Ascending aorta (tissue), 2 donors: ENCODE results near the gene LRPPRC. TPM values are rescaled to one million over a fixed set of nuclear protein-coding genes. Genes with fewer than 3 reads are reported as not detected.
A peak's percentile ranks its signal among the peaks of the same experiment; 100 is the strongest.

Experiments used
- DNase-seq, 2 donors: peaks; one replicate each; pipeline ENCODE4 v3.0.0-alpha.2; 2019; ENCODE audit warnings: low spot score in 2 of 2
- H3K27ac ChIP-seq, 2 donors: fragments of 200-600 bp; sonication (generic); one replicate each; pipeline ENCODE4 v1.5.1; 2016 to 2017; ENCODE audit warnings: mild to moderate bottlenecking in 1 of 2
- H3K27me3 ChIP-seq: fragments of 200-600 bp; sonication (generic); one replicate; pipeline ENCODE4 v1.5.1; 2017
- H3K36me3 ChIP-seq, 2 donors: fragments of 200-600 bp; sonication (generic); one replicate each; pipeline ENCODE4 v1.5.1; 2016
- H3K4me1 ChIP-seq, 2 donors: fragments of 200-600 bp; sonication (generic); one replicate each; pipeline ENCODE4 v1.5.1; 2016 to 2017; ENCODE audit warnings: mild to moderate bottlenecking in 1 of 2
- H3K4me3 ChIP-seq, 2 donors: fragments of 200-600 bp; sonication (generic); one replicate each; pipeline ENCODE4 v1.5.1; 2016 to 2017; ENCODE audit warnings: mild to moderate bottlenecking in 1 of 2
- H3K9me3 ChIP-seq, 2 donors: fragments of 200-600 bp; sonication (generic); one replicate each; pipeline ENCODE4 v1.5.1; 2016
- intact Hi-C: fragments of 100-400 bp; cut with DNase I; formaldehyde crosslinking; loops from one replicate; pipeline ENCODE4 v1.15.1; 2023
- total RNA-seq: library from RNA; depleted of rRNA; stranded (reverse); fragments of >200 nt; gene quantifications from one replicate; pipeline ENCODE4 v1.1.0, GENCODE V29; 2016
- TF ChIP-seq, protein P1 (sequence below), 3 experiments: fragments of 200-600 bp in 2 of 3; fragments of 450-650 bp in 1 of 3; sonication (generic) in 2 of 3; IDR thresholded peaks; one replicate each; pipeline ENCODE4 v1.5.1; 2016 to 2019; ENCODE audit warnings: antibody characterized with exemption in 3 of 3, mild to moderate bottlenecking in 1 of 3, moderate library complexity in 1 of 3

LRPPRC gene
- total RNA-seq, 1 donor from 2014 or later, result 78.1 TPM

DNA sequence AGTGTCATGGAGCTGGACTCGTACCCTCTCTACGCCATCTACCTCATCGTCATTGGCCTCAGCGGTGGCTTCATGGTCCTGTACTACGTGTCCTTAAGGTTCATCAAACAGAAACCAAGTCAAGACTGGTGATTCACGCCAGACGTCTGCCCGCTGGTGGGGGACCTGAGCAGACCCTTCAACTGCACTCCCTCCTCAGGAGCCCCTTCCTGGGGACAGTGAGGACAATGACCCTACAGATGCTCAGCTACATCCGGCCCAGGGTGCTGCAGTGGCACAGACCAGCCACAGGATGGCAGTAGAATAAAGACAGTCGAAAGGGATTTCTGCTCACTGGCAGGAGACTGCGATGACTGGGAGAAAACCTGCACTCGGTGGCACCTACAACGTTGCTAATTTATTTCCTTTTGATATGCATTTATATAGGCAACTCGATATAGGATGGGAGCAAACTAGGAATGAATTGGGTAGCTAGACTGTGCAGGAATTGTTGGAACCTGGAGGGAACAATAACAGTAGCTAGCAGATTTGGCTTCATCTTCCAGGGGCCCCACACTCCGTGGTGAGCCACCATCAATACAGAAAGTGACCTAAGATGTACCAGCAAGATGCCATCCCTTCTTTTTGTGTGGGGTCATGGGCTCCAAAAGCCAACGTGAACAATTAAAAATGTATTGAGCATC is 117.9 kb downstream of the LRPPRC start:
- peak in 1 of 2 donors; percentile 72 for DNase-seq
- no peaks in the 10 kb centered on the region for H3K36me3 ChIP-seq
- no peaks in the 10 kb centered on the region for H3K27me3 ChIP-seq
- no peak overlapping the region for H3K27ac ChIP-seq
- H3K4me3 ChIP-seq, result no peak overlapping the region
- no peaks in the 10 kb centered on the region for H3K4me1 ChIP-seq
- TF ChIP-seq, protein P1, sequence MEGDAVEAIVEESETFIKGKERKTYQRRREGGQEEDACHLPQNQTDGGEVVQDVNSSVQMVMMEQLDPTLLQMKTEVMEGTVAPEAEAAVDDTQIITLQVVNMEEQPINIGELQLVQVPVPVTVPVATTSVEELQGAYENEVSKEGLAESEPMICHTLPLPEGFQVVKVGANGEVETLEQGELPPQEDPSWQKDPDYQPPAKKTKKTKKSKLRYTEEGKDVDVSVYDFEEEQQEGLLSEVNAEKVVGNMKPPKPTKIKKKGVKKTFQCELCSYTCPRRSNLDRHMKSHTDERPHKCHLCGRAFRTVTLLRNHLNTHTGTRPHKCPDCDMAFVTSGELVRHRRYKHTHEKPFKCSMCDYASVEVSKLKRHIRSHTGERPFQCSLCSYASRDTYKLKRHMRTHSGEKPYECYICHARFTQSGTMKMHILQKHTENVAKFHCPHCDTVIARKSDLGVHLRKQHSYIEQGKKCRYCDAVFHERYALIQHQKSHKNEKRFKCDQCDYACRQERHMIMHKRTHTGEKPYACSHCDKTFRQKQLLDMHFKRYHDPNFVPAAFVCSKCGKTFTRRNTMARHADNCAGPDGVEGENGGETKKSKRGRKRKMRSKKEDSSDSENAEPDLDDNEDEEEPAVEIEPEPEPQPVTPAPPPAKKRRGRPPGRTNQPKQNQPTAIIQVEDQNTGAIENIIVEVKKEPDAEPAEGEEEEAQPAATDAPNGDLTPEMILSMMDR (IDR thresholded peaks at IDR 0.05), result peak; percentile 51 to 91 (median 89)
- H3K9me3 ChIP-seq, result no peaks in the 10 kb centered on the region
- intact Hi-C loops, result loop anchor here (5.0 kb wide), 1 partner anchor 266 kb away; no protein-coding TSS in a partner anchor

- Histone ChIP-seq H3K27ac (no peak overlapping the region), H3K36me3 (no peaks in the 10 kb centered on the region), H3K4me3 (no peak overlapping the region), H3K9me3 (no peaks in the 10 kb centered on the region), H3K27me3 (no peaks in the 10 kb centered on the region), H3K4me1 (no peaks in the 10 kb centered on the region)
- DNase-seq, result no peak
- TF ChIP-seq, protein P1 (IDR thresholded peaks at IDR 0.05), result no peak
- intact Hi-C loops, result loop anchor here (5.0 kb wide), 1 partner anchor 263 kb away; no protein-coding TSS in a partner anchor
Measured at GRCh38 chr2:43874776-43875451, 120.9 kb downstream of the LRPPRC start.

DNA sequence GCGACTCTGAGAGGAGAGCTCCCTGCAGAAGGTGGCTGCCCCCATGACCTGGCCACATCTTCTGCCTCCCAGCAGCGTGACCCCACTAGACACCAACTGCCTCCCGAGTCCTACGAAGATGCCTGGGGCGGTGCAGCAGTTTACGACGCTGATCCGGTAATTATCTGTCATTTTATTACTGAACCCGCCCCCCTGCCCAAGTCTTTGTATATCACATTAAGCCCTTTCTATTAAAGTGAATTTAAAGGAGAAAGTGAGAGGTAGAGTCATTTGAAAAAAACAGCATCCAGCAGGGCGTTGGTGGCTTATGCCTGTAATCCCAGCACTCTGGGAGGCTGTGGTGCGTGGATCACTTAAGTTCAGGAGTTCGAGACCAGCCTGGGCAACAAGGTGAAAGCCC is 123.6 kb downstream of the LRPPRC start:
- Histone ChIP-seq H3K9me3 (no peaks in the 10 kb centered on the region), H3K27me3 (no peaks in the 10 kb centered on the region), H3K36me3 (no peaks in the 10 kb centered on the region), H3K4me3 (no peak overlapping the region), H3K27ac (no peak overlapping the region), H3K4me1 (no peaks in the 10 kb centered on the region)
- no peak for DNase-seq
- TF ChIP-seq, protein P1 (IDR thresholded peaks at IDR 0.05), result no peak
- intact Hi-C loops, result no loop called here

- Histone ChIP-seq H3K4me3 (no peak overlapping the region), H3K9me3 (no peaks in the 10 kb centered on the region), H3K36me3 (no peaks in the 10 kb centered on the region), H3K27ac (no peak overlapping the region), H3K27me3 (no peaks in the 10 kb centered on the region), H3K4me1 (peaks cover 0 to 3% of the 10 kb centered on the region in 2 donors)
- TF ChIP-seq, protein P1 (IDR thresholded peaks at IDR 0.05), result no peak
- intact Hi-C loops, result no loop called here
- DNase-seq, result no peak
Measured at GRCh38 chr2:43855292-43855691, 140.5 kb downstream of the LRPPRC start.

- H3K4me3 ChIP-seq, result no peak overlapping the region
- no peaks in the 10 kb centered on the region for H3K36me3 ChIP-seq
- no peak overlapping the region for H3K27ac ChIP-seq
- TF ChIP-seq, protein P1 (IDR thresholded peaks at IDR 0.05), result no peak
- intact Hi-C loops, result no loop called here
- peak in 1 of 2 donors; percentile 28 for DNase-seq
- H3K27me3 ChIP-seq, result no peaks in the 10 kb centered on the region
- no peaks in the 10 kb centered on the region for H3K9me3 ChIP-seq
- peaks cover 0 to 3% of the 10 kb centered on the region in 2 donors for H3K4me1 ChIP-seq
Measured at GRCh38 chr2:43854671-43855070, 141.1 kb downstream of the LRPPRC start.
